Measurements from ENCODE around the gene SLC30A9. TPM values are rescaled to one million over a fixed set of nuclear protein-coding genes. Genes with fewer than 3 reads are reported as not detected.

The SLC30A9 gene
- total RNA-seq, 1 experiment from 2014 or later = 32.4 TPM

GRCh38 chr4:42119886-42120285 lies 129.6 kb downstream of the SLC30A9 start:
- intact Hi-C loops (cut with micrococcal nuclease; ENCODE audit: unreplicated experiment) = loop anchor here (5.0 kb wide), 1 partner anchor 107 kb away; no protein-coding TSS in a partner anchor
- CTCF ChIA-PET = no interaction called here
- no peak for TF ChIP-seq TCF7L2 (IDR thresholded peaks at IDR 0.05; ENCODE audit: low read depth, low read length)
- TF ChIP-seq SIN3A (IDR thresholded peaks at IDR 0.05; ENCODE audit: borderline replicate concordance, insufficient read depth, low read depth, low read length) = no peak
- TF ChIP-seq CTCF (IDR thresholded peaks at IDR 0.05) = no peak
- no peak for TF ChIP-seq REST (IDR thresholded peaks at IDR 0.05; ENCODE audit: insufficient read depth in 1 of 2, low read depth in 2 of 2, low read length in 1 of 2)
- no peak for TF ChIP-seq POLR2AphosphoS5 (IDR thresholded peaks at IDR 0.05; ENCODE audit: low read depth, low read length)
- no peak overlapping the region for H3K27ac ChIP-seq (ENCODE audit: low read length)
- in situ Hi-C loops (cut with HindIII; ENCODE audit: low pct_unique_long_range_greater_than_20kb, low sequenced_read_pairs) = no loop called here
- 0 out of 2 replicates have a peak, but pooled peaks cover 10% of the 10 kb centered on the region for H3K27me3 ChIP-seq (ENCODE audit: control insufficient read depth, insufficient read depth, low read length)
- ATAC-seq = no peak
- no peak overlapping the region for H3K4me3 ChIP-seq (ENCODE audit: low read depth in 2 of 2, low read length in 2 of 2)
- no peaks in the 10 kb centered on the region for H3K36me3 ChIP-seq (ENCODE audit: control insufficient read depth, insufficient read depth, low read length)
- H3K9me3 ChIP-seq (ENCODE audit: control insufficient read depth, insufficient read depth, low read depth, low read length) = no peaks in the 10 kb centered on the region
- POLR2A ChIA-PET = no interaction called here
- BruUV-seq (replicated peaks) = no TSS peak
- DNase-seq (ENCODE audit: low read depth, low spot score) = no peak
- no peaks in the 10 kb centered on the region for H3K4me1 ChIP-seq (ENCODE audit: control insufficient read depth, insufficient read depth, low read length)

- no TSS peak for BruUV-seq (replicated peaks)
- Histone ChIP-seq H3K4me1 (ENCODE audit: control insufficient read depth, insufficient read depth, low read length) (no peaks in the 10 kb centered on the region), H3K27me3 (ENCODE audit: control insufficient read depth, insufficient read depth, low read length) (0 out of 2 replicates have a peak, but pooled peaks cover 3% of the 10 kb centered on the region), H3K36me3 (ENCODE audit: control insufficient read depth, insufficient read depth, low read length) (no peaks in the 10 kb centered on the region), H3K27ac (ENCODE audit: low read length) (no peak overlapping the region), H3K4me3 (ENCODE audit: low read depth in 2 of 2, low read length in 2 of 2) (no peak overlapping the region), H3K9me3 (ENCODE audit: control insufficient read depth, insufficient read depth, low read depth, low read length) (no peaks in the 10 kb centered on the region)
- in situ Hi-C loops (cut with HindIII; ENCODE audit: low pct_unique_long_range_greater_than_20kb, low sequenced_read_pairs) (no loop called here), intact Hi-C loops (cut with micrococcal nuclease; ENCODE audit: unreplicated experiment) (no loop called here)
- DNase-seq (ENCODE audit: low read depth, low spot score) (no peak), ATAC-seq (no peak)
- TF ChIP-seq SIN3A (IDR thresholded peaks at IDR 0.05; ENCODE audit: borderline replicate concordance, insufficient read depth, low read depth, low read length) (no peak), CTCF (IDR thresholded peaks at IDR 0.05) (no peak)
- CTCF ChIA-PET = no interaction called here
- POLR2A ChIA-PET = no interaction called here
These were observed 131.9 kb downstream of the SLC30A9 start for GRCh38 chr4:42122237-42122636.
